Body of pancreas (tissue), 4 donors: ENCODE results near the gene SLC35G6.

Experiments
- POLR2A ChIP-seq, 3 donors: fragments of 450-650 bp; IDR thresholded peaks; one replicate each; pipeline ENCODE4 v1.6.1; 2016; ENCODE audit warnings: antibody characterized with exemption in 3 of 3, mild to moderate bottlenecking in 2 of 3
- TF ChIP-seq, protein P1 (sequence below), 7 experiments: fragments of 450-650 bp in 4 of 7; fragments of 200-600 bp in 3 of 7; sonication (generic) in 3 of 7; IDR thresholded peaks; one replicate each; pipeline ENCODE4 v1.5.1; 2016 to 2019; ENCODE audit warnings: antibody characterized with exemption in 7 of 7

GRCh38 chr17:7493941-7494340 is 12.7 kb downstream of the SLC35G6 start:
- TF ChIP-seq, protein P1, sequence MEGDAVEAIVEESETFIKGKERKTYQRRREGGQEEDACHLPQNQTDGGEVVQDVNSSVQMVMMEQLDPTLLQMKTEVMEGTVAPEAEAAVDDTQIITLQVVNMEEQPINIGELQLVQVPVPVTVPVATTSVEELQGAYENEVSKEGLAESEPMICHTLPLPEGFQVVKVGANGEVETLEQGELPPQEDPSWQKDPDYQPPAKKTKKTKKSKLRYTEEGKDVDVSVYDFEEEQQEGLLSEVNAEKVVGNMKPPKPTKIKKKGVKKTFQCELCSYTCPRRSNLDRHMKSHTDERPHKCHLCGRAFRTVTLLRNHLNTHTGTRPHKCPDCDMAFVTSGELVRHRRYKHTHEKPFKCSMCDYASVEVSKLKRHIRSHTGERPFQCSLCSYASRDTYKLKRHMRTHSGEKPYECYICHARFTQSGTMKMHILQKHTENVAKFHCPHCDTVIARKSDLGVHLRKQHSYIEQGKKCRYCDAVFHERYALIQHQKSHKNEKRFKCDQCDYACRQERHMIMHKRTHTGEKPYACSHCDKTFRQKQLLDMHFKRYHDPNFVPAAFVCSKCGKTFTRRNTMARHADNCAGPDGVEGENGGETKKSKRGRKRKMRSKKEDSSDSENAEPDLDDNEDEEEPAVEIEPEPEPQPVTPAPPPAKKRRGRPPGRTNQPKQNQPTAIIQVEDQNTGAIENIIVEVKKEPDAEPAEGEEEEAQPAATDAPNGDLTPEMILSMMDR (IDR thresholded peaks at IDR 0.05): no peak
- no peak for TF ChIP-seq POLR2A (IDR thresholded peaks at IDR 0.05)
